Neuronal stem cell (in vitro differentiated cells): Measurements from ENCODE around the gene GALNTL6.
"Not testable (repeated sequence)": the region's sequence is repeated elsewhere in the genome, so short reads cannot be mapped to it uniquely, and the experiment has no call there.

ENCODE experiments used
- DNase-seq: peaks from one replicate; pipeline ENCODE4 v3.0.0-alpha.2; 2013; ENCODE audit warnings: low spot score
- H2AFZ ChIP-seq: one replicate; pipeline ENCODE4 v1.6.1; 2013; ENCODE audit warnings: mild to moderate bottlenecking, low read length, inconsistent platforms
- H2AK5ac ChIP-seq: 2 replicates; pipeline ENCODE4 v1.6.1; 2013; ENCODE audit warnings: low read depth, mild to moderate bottlenecking, inconsistent platforms, low read length, moderate library complexity, mixed read lengths
- H2BK120ac ChIP-seq: 2 replicates; pipeline ENCODE4 v1.6.1; 2013; ENCODE audit warnings: low read depth, mild to moderate bottlenecking, inconsistent platforms, low read length, moderate library complexity, mixed read lengths
- H2BK12ac ChIP-seq: one replicate; pipeline ENCODE4 v1.6.1; 2013; ENCODE audit warnings: low read length, inconsistent platforms
- H2BK15ac ChIP-seq: 2 replicates; pipeline ENCODE4 v1.6.1; 2013; ENCODE audit warnings: mild to moderate bottlenecking, low read length, inconsistent platforms, mixed read lengths
- H2BK5ac ChIP-seq: one replicate; pipeline ENCODE4 v1.6.1; 2013; ENCODE audit warnings: inconsistent platforms, mild to moderate bottlenecking, low read length, moderate library complexity
- H3K14ac ChIP-seq: one replicate; pipeline ENCODE4 v1.6.1; 2013; ENCODE audit warnings: low read length, inconsistent platforms
- H3K18ac ChIP-seq: 2 replicates; pipeline ENCODE4 v1.6.1; 2013; ENCODE audit warnings: low read length, inconsistent platforms
- H3K23ac ChIP-seq: 2 replicates; pipeline ENCODE4 v1.6.1; 2013; ENCODE audit warnings: low read depth, mild to moderate bottlenecking, mixed read lengths, low read length, inconsistent platforms; ENCODE audit not compliant: poor library complexity
- H3K27ac ChIP-seq: replicated peaks from 3 replicates; pipeline ENCODE4 v1.5.1; 2013; ENCODE audit warnings: low read length, inconsistent platforms
- H3K27me3 ChIP-seq, 3 experiments: 2 replicates each; pipeline ENCODE4 v1.6.1; 2013; ENCODE audit warnings: low read length in 3 of 3, mild to moderate bottlenecking in 2 of 3, inconsistent platforms in 1 of 3, low read depth in 1 of 3, mixed read lengths in 1 of 3, moderate library complexity in 1 of 3; ENCODE audit not compliant: control insufficient read depth in 3 of 3, insufficient read depth in 3 of 3
- H3K36me3 ChIP-seq, 2 donors: replicated peaks in 1 of 2; 2 replicates each; pipeline ENCODE4 v1.6.1; 2013; ENCODE audit warnings: low read length in 2 of 2; ENCODE audit not compliant: control insufficient read depth in 2 of 2, insufficient read depth in 2 of 2
- H3K4ac ChIP-seq: 2 replicates; pipeline ENCODE4 v1.6.1; 2013; ENCODE audit warnings: inconsistent platforms, mild to moderate bottlenecking, low read length, moderate library complexity
- H3K4me1 ChIP-seq, 2 donors: 1 replicate in 1 of 2; 2 replicates in 1 of 2; pipeline ENCODE4 v1.6.1; 2013; ENCODE audit warnings: low read length in 2 of 2, low read depth in 1 of 2; ENCODE audit not compliant: control insufficient read depth in 2 of 2, insufficient read depth in 1 of 2
- H3K4me2 ChIP-seq: one replicate; pipeline ENCODE4 v1.6.1; 2013; ENCODE audit warnings: mild to moderate bottlenecking, low read length, inconsistent platforms; ENCODE audit not compliant: insufficient read depth, poor library complexity, severe bottlenecking
- H3K4me3 ChIP-seq, 2 donors: 2 replicates each; pipeline ENCODE4 v1.5.1; 2013; ENCODE audit warnings: low read length in 2 of 2, mild to moderate bottlenecking in 2 of 2, inconsistent platforms in 1 of 2, moderate library complexity in 1 of 2
- H3K79me1 ChIP-seq: one replicate; pipeline ENCODE4 v1.6.1; 2013; ENCODE audit warnings: low read depth, mild to moderate bottlenecking, inconsistent platforms, low read length, moderate library complexity
- H3K9ac ChIP-seq: one replicate; pipeline ENCODE4 v1.6.1; 2013; ENCODE audit warnings: mild to moderate bottlenecking, low read depth, low read length, inconsistent platforms; ENCODE audit not compliant: poor library complexity
- H3K9me3 ChIP-seq, 2 donors: replicated peaks in 1 of 2; 2 replicates each; pipeline versions ENCODE3 to v1.6.1; 2013; ENCODE audit warnings: low read length in 2 of 2, mild to moderate bottlenecking in 2 of 2, inconsistent platforms in 1 of 2, low read depth in 1 of 2, mixed read lengths in 1 of 2, moderate library complexity in 1 of 2; ENCODE audit not compliant: control insufficient read depth in 2 of 2, insufficient read depth in 1 of 2
- H4K8ac ChIP-seq: one replicate; pipeline ENCODE4 v1.6.1; 2013; ENCODE audit warnings: low read depth, mild to moderate bottlenecking, inconsistent platforms, low read length, moderate library complexity
- H4K91ac ChIP-seq: one replicate; pipeline ENCODE4 v1.6.1; 2013; ENCODE audit warnings: low read length, low read depth, mild to moderate bottlenecking, inconsistent platforms; ENCODE audit not compliant: poor library complexity
- WGBS, 2 donors: extraction: QIAGEN DNeasy Blood & Tissue Kit; methylation state at CpG; one replicate each; pipeline ENCODE4 v1.1.7; 2013; ENCODE audit warnings: missing lambda C conversion rate in 2 of 2, mixed read lengths in 1 of 2; ENCODE audit not compliant: insufficient read length in 2 of 2, insufficient replicate concordance in 1 of 2; ENCODE audit errors: extremely low coverage in 2 of 2; 5-methylcytosine and 5-hydroxymethylcytosine counted together

GALNTL6 gene

DNA sequence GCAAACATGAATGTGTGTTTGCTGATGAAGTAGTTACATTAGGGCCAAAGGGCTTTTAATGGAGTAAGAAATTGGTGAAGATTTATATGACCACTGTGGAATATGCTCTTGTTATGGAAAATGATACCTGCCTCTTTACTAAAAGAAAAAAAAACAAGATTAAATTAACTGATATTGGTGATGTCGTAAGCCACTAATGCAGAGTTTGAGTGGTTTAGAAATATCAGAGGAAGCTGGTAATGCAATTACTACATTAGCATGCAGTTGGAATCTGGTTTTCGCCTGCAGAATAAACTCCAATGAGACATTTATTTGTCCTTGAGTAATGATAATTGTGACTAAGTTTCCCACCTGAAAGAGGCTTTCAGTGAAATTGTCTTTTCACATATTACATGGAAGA is 597.9 kb downstream of the GALNTL6 start:
- no peak overlapping the region for H4K91ac ChIP-seq
- no peak overlapping the region for H3K4me2 ChIP-seq
- H3K23ac ChIP-seq: no peak overlapping the region
- no peak overlapping the region for H2BK12ac ChIP-seq
- H3K36me3 ChIP-seq: no peaks in the 10 kb centered on the region
- WGBS, 2 donors: no CpG with 5 or more reads among the region's 2 CpGs
- no peak overlapping the region for H3K18ac ChIP-seq
- H2AFZ ChIP-seq: no peak overlapping the region
- no peak overlapping the region for H3K4ac ChIP-seq
- no peak overlapping the region for H2BK120ac ChIP-seq
- no peak overlapping the region for H2BK15ac ChIP-seq
- no peaks in the 10 kb centered on the region for H3K9me3 ChIP-seq
- H2AK5ac ChIP-seq: no peak overlapping the region
- no peak overlapping the region for H3K9ac ChIP-seq
- H3K27me3 ChIP-seq: no peaks in the 10 kb centered on the region
- H4K8ac ChIP-seq: no peak overlapping the region
- no peak overlapping the region for H3K4me3 ChIP-seq
- H2BK5ac ChIP-seq: no peak overlapping the region
- no peaks in the 10 kb centered on the region for H3K4me1 ChIP-seq
- no peaks in the 10 kb centered on the region for H3K79me1 ChIP-seq
- no peak overlapping the region for H3K14ac ChIP-seq
- DNase-seq: no peak
- H3K27ac ChIP-seq: no peak overlapping the region

DNA sequence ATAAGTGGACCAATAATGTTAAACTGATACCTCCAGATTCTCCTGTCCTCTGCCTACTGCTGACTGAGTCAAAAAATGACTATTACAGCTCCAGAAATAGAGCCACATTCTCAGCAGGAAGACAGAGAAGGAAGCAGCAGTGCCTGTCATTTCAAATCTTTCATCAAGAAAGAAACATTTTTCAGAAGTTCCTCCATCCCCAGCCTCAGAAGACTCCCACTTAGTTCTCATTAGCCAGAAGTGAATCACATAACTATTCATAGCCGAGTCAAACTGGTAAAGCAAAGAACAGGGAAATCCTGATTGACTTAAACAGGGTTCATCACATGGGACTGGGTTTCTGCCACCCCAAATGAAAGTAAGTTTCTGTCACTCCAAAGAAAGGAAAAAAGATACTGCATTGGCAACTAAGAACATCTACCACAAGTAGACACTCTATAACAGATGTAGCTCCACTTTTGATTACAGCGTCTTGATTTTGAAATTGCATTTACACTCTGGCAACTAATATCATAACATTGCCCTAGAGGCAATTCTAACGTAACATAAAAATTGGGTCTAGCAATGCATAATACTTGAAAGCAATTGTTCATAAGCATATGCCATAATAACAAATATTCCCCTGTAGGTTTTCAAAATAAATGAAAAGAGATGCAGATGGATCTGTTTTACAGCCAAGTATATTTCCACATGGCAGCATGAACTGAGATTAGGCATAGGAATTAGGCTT is 599.8 kb downstream of the GALNTL6 start:
- Histone ChIP-seq H3K36me3 (no peaks in the 10 kb centered on the region), H3K4me3 (no peak overlapping the region), H2AK5ac (no peak overlapping the region), H3K79me1 (no peaks in the 10 kb centered on the region), H3K9me3 (no peaks in the 10 kb centered on the region), H2BK15ac (no peak overlapping the region), H4K91ac (no peak overlapping the region), H3K18ac (no peak overlapping the region), H3K4me1 (no peaks in the 10 kb centered on the region), H3K14ac (no peak overlapping the region), H2BK5ac (no peak overlapping the region), H2BK12ac (no peak overlapping the region), H3K9ac (no peak overlapping the region), H2AFZ (no peak overlapping the region), H3K23ac (no peak overlapping the region), H3K27ac (no peak overlapping the region), H4K8ac (no peak overlapping the region), H3K4ac (no peak overlapping the region), H3K4me2 (no peak overlapping the region), H2BK120ac (no peak overlapping the region), H3K27me3 (no peaks in the 10 kb centered on the region)
- DNase-seq: no peak
- WGBS, 2 donors: no CpG with 5 or more reads among the region's 3 CpGs

DNA sequence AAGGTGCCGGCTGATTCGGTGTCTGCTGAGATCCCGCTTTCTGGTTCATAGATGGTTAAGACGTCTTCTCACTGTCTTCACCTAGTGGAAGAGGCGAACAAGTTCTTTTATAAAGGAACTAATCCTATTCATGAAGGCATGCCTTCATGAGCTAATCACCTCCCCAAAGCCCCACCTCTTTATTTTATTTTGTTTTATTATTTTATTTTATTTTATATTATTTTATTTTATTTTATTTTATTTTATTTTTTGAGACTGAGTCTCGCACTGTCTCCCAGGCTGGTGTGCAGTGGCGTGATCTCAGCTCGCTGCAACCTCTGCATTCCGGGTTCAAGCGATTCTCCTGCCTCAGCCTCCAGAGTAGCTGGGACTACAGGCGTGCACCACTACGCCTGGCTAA is 615.8 kb downstream of the GALNTL6 start:
- H2BK120ac ChIP-seq, H3K18ac ChIP-seq, H3K27ac ChIP-seq, H2AK5ac ChIP-seq, H3K9me3 ChIP-seq, H3K23ac ChIP-seq, H2AFZ ChIP-seq, H3K4me2 ChIP-seq, DNase-seq, H4K91ac ChIP-seq, H2BK5ac ChIP-seq, H3K14ac ChIP-seq, H3K9ac ChIP-seq, H2BK15ac ChIP-seq, H3K79me1 ChIP-seq, H3K4me1 ChIP-seq, H3K4me3 ChIP-seq, H3K4ac ChIP-seq, H4K8ac ChIP-seq, H3K27me3 ChIP-seq, H2BK12ac ChIP-seq, H3K36me3 ChIP-seq: not testable (repeated sequence)
- no CpG with 5 or more reads among the region's 12 CpGs for WGBS, 2 donors

DNA sequence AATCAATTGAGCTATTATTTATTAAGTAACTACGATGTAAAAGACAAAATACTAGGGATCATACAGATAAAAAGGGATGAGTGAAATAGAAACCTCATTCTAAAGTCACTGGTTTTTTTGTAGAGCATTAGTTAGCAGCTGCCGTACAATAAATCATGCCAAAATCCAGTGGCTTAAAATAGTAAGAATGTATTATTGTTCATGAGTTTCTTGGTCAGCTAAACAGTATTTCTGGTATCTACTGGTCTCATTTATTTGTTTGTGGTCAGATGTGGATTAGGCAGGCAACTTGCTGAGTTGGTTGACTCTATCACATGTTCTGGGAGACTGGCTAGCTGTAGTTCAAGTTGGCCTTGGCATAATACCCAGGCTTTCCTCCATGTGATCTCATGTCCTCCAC is 667.3 kb downstream of the GALNTL6 start:
- no peak overlapping the region for H4K91ac ChIP-seq
- H3K4me3 ChIP-seq: no peak overlapping the region
- H3K27me3 ChIP-seq: no peaks in the 10 kb centered on the region
- no peak overlapping the region for H4K8ac ChIP-seq
- no peak overlapping the region for H3K9ac ChIP-seq
- H3K23ac ChIP-seq: no peak overlapping the region
- no peaks in the 10 kb centered on the region for H3K4me1 ChIP-seq
- H2BK120ac ChIP-seq: no peak overlapping the region
- DNase-seq: no peak
- H2BK15ac ChIP-seq: no peak overlapping the region
- no peak overlapping the region for H3K18ac ChIP-seq
- H3K27ac ChIP-seq: no peak overlapping the region
- no peak overlapping the region for H2AFZ ChIP-seq
- H3K4me2 ChIP-seq: no peak overlapping the region
- no peak overlapping the region for H3K14ac ChIP-seq
- no peak overlapping the region for H2AK5ac ChIP-seq
- H3K36me3 ChIP-seq: no peaks in the 10 kb centered on the region
- H3K79me1 ChIP-seq: no peaks in the 10 kb centered on the region
- H2BK5ac ChIP-seq: no peak overlapping the region
- H2BK12ac ChIP-seq: no peak overlapping the region
- H3K9me3 ChIP-seq: peaks cover 0 to 5% of the 10 kb centered on the region in 2 donors
- H3K4ac ChIP-seq: no peak overlapping the region
- no CpG with 5 or more reads among the region's 2 CpGs for WGBS, 2 donors
